Endometrial microvascular endothelial cells (primary cell): ENCODE measurements around the gene H1-8. TPM values are rescaled to one million over a fixed set of nuclear protein-coding genes. Genes with fewer than 3 reads are reported as not detected.

Experiments
- in situ Hi-C: cut with HindIII; loops from 2 replicates; pipeline ENCODE4 v1.10.0; 2017; ENCODE audit warnings: low sequenced_read_pairs, low pct_unique_long_range_greater_than_20kb; ENCODE audit errors: inconsistent ontology term
- total RNA-seq: library from RNA; depleted of rRNA; stranded (reverse); fragments of >200 nt; gene quantifications from one replicate; pipeline ENCODE4 v1.2.3, GENCODE V29; 2015; ENCODE audit errors: inconsistent ontology term

H1-8 gene
- total RNA-seq, 1 donor from 2014 or later, result not detected

GRCh38 chr3:129564981-129565644 lies 22.1 kb downstream of the H1-8 start:
- in situ Hi-C loops, result no loop called here

GRCh38 chr3:129565902-129566301 lies 22.9 kb downstream of the H1-8 start:
- in situ Hi-C loops, result no loop called here

GRCh38 chr3:129567176-129567705 lies 24.3 kb downstream of the H1-8 start:
- in situ Hi-C loops, result no loop called here

- in situ Hi-C loops, result no loop called here
Measured at GRCh38 chr3:129567939-129568338, 25.0 kb downstream of the H1-8 start.

- in situ Hi-C loops, result no loop called here
Measured at GRCh38 chr3:129569856-129570255, 26.9 kb downstream of the H1-8 start.

- in situ Hi-C loops, result no loop called here
Measured at GRCh38 chr3:129571605-129572547, 28.9 kb downstream of the H1-8 start.

GRCh38 chr3:129572603-129573002 lies 29.6 kb downstream of the H1-8 start:
- in situ Hi-C loops, result no loop called here

GRCh38 chr3:129573493-129573892 lies 30.5 kb downstream of the H1-8 start:
- in situ Hi-C loops, result no loop called here

GRCh38 chr3:129574206-129574605 lies 31.2 kb downstream of the H1-8 start:
- in situ Hi-C loops, result no loop called here

GRCh38 chr3:129575233-129575996 lies 32.4 kb downstream of the H1-8 start:
- in situ Hi-C loops, result no loop called here

- in situ Hi-C loops, result no loop called here
Measured at GRCh38 chr3:129575997-129576384, 33.0 kb downstream of the H1-8 start.

- in situ Hi-C loops, result no loop called here
Measured at GRCh38 chr3:129576514-129577352, 33.8 kb downstream of the H1-8 start.

- in situ Hi-C loops, result no loop called here
Measured at GRCh38 chr3:129577366-129577765, 34.4 kb downstream of the H1-8 start.

- in situ Hi-C loops, result no loop called here
Measured at GRCh38 chr3:129577925-129578786, 35.2 kb downstream of the H1-8 start.

GRCh38 chr3:129579991-129580390 lies 37.0 kb downstream of the H1-8 start:
- in situ Hi-C loops, result no loop called here

- in situ Hi-C loops, result no loop called here
Measured at GRCh38 chr3:129581623-129582022, 38.6 kb downstream of the H1-8 start.

- in situ Hi-C loops, result no loop called here
Measured at GRCh38 chr3:129582799-129583198, 39.8 kb downstream of the H1-8 start.

GRCh38 chr3:129583289-129583688 lies 40.3 kb downstream of the H1-8 start:
- in situ Hi-C loops, result no loop called here
